NT2/D1 (cell line): ENCODE measurements around the gene UBE2J2.
A peak's percentile ranks its signal among the peaks of the same experiment; 100 is the strongest.

ENCODE experiments used
- DNase-seq: peaks from one replicate; pipeline ENCODE4 v3.0.0-alpha.2; 2011; ENCODE audit warnings: low read depth, low spot score
- H3K27me3 ChIP-seq: 2 replicates; pipeline ENCODE4 v1.6.0; 2011; ENCODE audit warnings: mild to moderate bottlenecking; ENCODE audit not compliant: insufficient read length, insufficient read depth
- H3K36me3 ChIP-seq: 2 replicates; pipeline ENCODE4 v1.6.1; 2011; ENCODE audit warnings: mild to moderate bottlenecking, low read length, mixed read lengths; ENCODE audit not compliant: insufficient read depth, insufficient read length
- H3K4me1 ChIP-seq: 2 replicates; pipeline ENCODE4 v1.5.1; 2011; ENCODE audit not compliant: insufficient read depth, insufficient read length
- H3K4me3 ChIP-seq: 2 replicates; pipeline ENCODE4 v1.5.1; 2011; ENCODE audit warnings: low read depth; ENCODE audit not compliant: insufficient read length
- H3K9ac ChIP-seq: 2 replicates; pipeline ENCODE4 v1.6.0; 2011; ENCODE audit warnings: low read depth; ENCODE audit not compliant: insufficient read length
- H3K9me3 ChIP-seq: 2 replicates; pipeline ENCODE4 v1.5.1; 2011; ENCODE audit warnings: mild to moderate bottlenecking, low read length; ENCODE audit not compliant: insufficient read depth
- SUZ12 ChIP-seq: IDR thresholded peaks from 2 replicates; pipeline ENCODE4 v1.6.1; 2011; ENCODE audit not compliant: insufficient read length, insufficient read depth; ENCODE audit errors: extremely low read depth
- YY1 ChIP-seq: IDR thresholded peaks from 2 replicates; pipeline ENCODE4 v1.6.1; 2011; ENCODE audit not compliant: insufficient read length, insufficient read depth
- ZNF274 ChIP-seq: IDR thresholded peaks from 2 replicates; pipeline ENCODE4 v1.6.1; 2011; ENCODE audit warnings: mild to moderate bottlenecking, low read depth, low read length

Gene UBE2J2

DNA sequence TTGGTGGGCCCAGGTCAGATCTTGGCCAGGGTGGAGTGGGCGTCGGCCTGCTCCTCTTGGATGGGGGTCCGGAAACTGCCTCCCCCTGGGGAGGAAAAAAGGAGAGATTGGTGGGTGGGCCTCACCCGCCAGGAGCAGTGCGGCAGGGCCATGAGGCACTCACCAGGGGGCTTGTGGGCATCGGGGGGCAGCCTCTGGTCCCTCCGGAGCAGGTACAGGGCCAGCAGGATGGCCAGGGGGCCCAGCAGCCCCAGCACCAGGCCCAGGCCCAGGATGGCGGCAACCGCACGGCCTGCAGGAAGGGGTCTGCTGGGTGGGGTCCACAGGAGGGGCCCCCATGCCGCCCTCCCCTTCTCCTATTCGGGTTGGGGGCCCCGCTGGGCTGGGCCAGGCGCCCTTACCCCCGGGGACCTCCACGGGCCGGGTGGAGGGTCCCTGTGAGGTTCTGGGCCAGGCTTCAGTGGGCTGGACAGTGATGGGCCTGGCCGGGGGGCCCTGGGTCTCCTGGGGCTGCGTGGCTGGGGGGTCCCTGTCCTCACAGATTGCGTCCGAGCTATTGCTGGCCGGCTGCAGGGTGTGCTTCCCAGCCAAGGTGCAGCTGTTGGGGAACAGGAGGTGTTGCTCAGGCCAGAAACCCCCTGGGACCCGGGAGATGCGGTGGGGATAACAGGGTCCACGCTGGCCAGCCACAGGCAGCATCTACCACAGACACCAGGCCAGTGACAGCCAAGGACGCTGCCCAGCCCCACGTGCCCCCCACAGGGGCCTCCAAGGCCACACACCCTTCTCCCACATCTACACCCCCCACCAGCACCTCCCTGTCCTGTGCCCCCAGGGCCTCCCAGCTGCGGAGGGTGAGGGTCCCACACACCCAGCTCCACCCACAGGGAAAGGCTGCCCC is 61.9 kb downstream of the UBE2J2 start:
- TF ChIP-seq SUZ12 (no peak), ZNF274 (no peak), YY1 (no peak)
- H3K36me3 ChIP-seq = peaks cover 10% of the 10 kb centered on the region
- no peak for DNase-seq
- no peaks in the 10 kb centered on the region for H3K27me3 ChIP-seq
- no peak overlapping the region for H3K4me3 ChIP-seq
- peaks cover 13% of the 10 kb centered on the region for H3K4me1 ChIP-seq
- no peaks in the 10 kb centered on the region for H3K9me3 ChIP-seq
- no peak overlapping the region for H3K9ac ChIP-seq

GRCh38 chr1:1210726-1211540 is 62.7 kb downstream of the UBE2J2 start:
- no peak for TF ChIP-seq ZNF274
- no peak for TF ChIP-seq YY1
- TF ChIP-seq SUZ12 = no peak
- no peaks in the 10 kb centered on the region for H3K27me3 ChIP-seq
- no peak overlapping the region for H3K4me3 ChIP-seq
- H3K36me3 ChIP-seq = peaks cover 3% of the 10 kb centered on the region
- H3K4me1 ChIP-seq = peaks cover 16% of the 10 kb centered on the region
- H3K9ac ChIP-seq = no peak overlapping the region
- H3K9me3 ChIP-seq = no peaks in the 10 kb centered on the region
- DNase-seq = no peak

DNA sequence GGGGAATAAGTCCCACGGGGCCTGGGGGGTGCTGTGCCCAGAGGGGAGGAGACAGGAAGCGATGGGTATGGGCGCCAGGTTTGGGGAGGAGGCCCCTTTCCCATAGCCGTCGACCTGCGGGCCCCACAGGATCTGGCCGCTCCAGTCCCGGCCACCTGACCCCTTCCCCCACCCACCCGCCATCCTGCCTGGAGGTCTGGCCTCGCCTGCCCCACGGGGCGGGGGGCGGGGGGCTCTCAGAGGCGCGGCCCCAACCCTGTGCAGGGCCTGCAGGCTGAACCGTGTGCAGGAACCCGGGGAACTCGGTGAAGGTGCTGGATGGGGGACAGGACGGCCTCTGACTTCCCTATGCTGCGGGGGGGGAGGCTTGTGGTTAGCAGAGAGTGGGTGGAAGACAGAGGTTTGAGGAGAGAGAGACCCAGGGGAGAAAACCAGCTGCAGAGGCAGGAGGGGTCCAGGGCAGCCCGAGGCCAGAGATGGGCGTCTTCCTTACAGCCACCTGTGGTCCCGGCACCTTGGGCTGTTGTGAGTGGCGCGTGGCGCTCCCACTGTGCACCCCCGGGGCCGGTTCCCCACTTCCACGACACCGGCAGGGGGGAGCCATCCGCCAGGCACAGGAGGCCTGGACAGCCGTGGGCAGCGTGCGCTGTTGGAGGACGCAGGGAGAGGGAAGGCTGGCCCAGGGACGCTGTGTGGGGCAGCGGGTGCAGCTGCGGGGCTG is 64.8 kb downstream of the UBE2J2 start:
- DNase-seq = no peak
- TF ChIP-seq ZNF274 (no peak), YY1 (no peak)
- H3K4me3 ChIP-seq = no peak overlapping the region
- peak overlapping the region; percentile 42 for H3K9ac ChIP-seq
- H3K9me3 ChIP-seq = no peaks in the 10 kb centered on the region
- H3K36me3 ChIP-seq = no peaks in the 10 kb centered on the region
- peaks cover 18% of the 10 kb centered on the region for H3K4me1 ChIP-seq
- H3K27me3 ChIP-seq = no peaks in the 10 kb centered on the region

GRCh38 chr1:1207571-1207892 is 66.1 kb downstream of the UBE2J2 start:
- Histone ChIP-seq H3K4me1 (peaks cover 18% of the 10 kb centered on the region), H3K36me3 (no peaks in the 10 kb centered on the region), H3K9ac (no peak overlapping the region), H3K27me3 (no peaks in the 10 kb centered on the region), H3K4me3 (no peak overlapping the region), H3K9me3 (no peaks in the 10 kb centered on the region)
- TF ChIP-seq ZNF274 = no peak
- DNase-seq = no peak

- no peaks in the 10 kb centered on the region for H3K36me3 ChIP-seq
- no peak for DNase-seq
- H3K27me3 ChIP-seq = no peaks in the 10 kb centered on the region
- no peak overlapping the region for H3K4me3 ChIP-seq
- peaks cover 18% of the 10 kb centered on the region for H3K4me1 ChIP-seq
- H3K9ac ChIP-seq = no peak overlapping the region
- TF ChIP-seq SUZ12 (no peak), YY1 (no peak), ZNF274 (no peak)
- no peaks in the 10 kb centered on the region for H3K9me3 ChIP-seq
Observed at GRCh38 chr1:1206966-1207531, 66.6 kb downstream of the UBE2J2 start.

- Histone ChIP-seq H3K27me3 (no peaks in the 10 kb centered on the region), H3K4me3 (no peak within 1 kb of the TSS), H3K9me3 (no peaks in the 10 kb centered on the region), H3K4me1 (peaks cover 18% of the 10 kb centered on the region), H3K36me3 (no peaks in the 10 kb centered on the region), H3K9ac (peak within 1 kb of the TSS; percentile 50)
- DNase-seq = no peak
- no peak for TF ChIP-seq ZNF274
- TF ChIP-seq SUZ12 = no peak
- no peak for TF ChIP-seq YY1
Observed at GRCh38 chr1:1206376-1206965, 67.2 kb downstream of the UBE2J2 start, which contains the start of gene TNFRSF18. Gene TNFRSF18, minus strand, starts transcription at chr1:1206592. Its CDS starts 21 bp downstream, at chr1:1206571.
